GM18520 (cell line): ENCODE data around the gene CCN2.
"Not testable (repeated sequence)": the region's sequence is repeated elsewhere in the genome, so short reads cannot be mapped to it uniquely, and the experiment has no call there.

ENCODE experiments used
- ATAC-seq: cut with Tn5 transposase; IDR thresholded peaks from one replicate; pipeline ENCODE4 v1.9.1; 2021; ENCODE audit not compliant: unreplicated experiment

CCN2 gene

GRCh38 chr6:131946404-131946991 is 4.7 kb downstream of the CCN2 start:
- ATAC-seq, result no peak

GRCh38 chr6:131945971-131946370 is 5.2 kb downstream of the CCN2 start:
- no peak for ATAC-seq

- ATAC-seq, result no peak
Measured at GRCh38 chr6:131937703-131938631, 13.2 kb downstream of the CCN2 start.

GRCh38 chr6:131937226-131937625 is 13.9 kb downstream of the CCN2 start:
- ATAC-seq, result no peak

GRCh38 chr6:131936156-131936555 is 15.0 kb downstream of the CCN2 start:
- ATAC-seq, result no peak

GRCh38 chr6:131931063-131931750 is 20.0 kb downstream of the CCN2 start:
- no peak for ATAC-seq

GRCh38 chr6:131929976-131930375 is 21.2 kb downstream of the CCN2 start:
- no peak for ATAC-seq

GRCh38 chr6:131929264-131929663 is 21.9 kb downstream of the CCN2 start:
- ATAC-seq, result no peak

GRCh38 chr6:131924881-131925474 is 26.2 kb downstream of the CCN2 start:
- ATAC-seq, result no peak

GRCh38 chr6:131923356-131923755 is 27.8 kb downstream of the CCN2 start:
- ATAC-seq, result no peak

- ATAC-seq, result no peak
Measured at GRCh38 chr6:131920656-131921055, 30.5 kb downstream of the CCN2 start.

GRCh38 chr6:131918650-131919355 is 32.4 kb downstream of the CCN2 start:
- no peak for ATAC-seq

GRCh38 chr6:131917763-131918649 is 33.2 kb downstream of the CCN2 start:
- no peak for ATAC-seq

- no peak for ATAC-seq
Measured at GRCh38 chr6:131917318-131917717, 33.9 kb downstream of the CCN2 start.

GRCh38 chr6:131916847-131917246 is 34.3 kb downstream of the CCN2 start:
- ATAC-seq, result no peak

GRCh38 chr6:131916091-131916796 is 34.9 kb downstream of the CCN2 start:
- ATAC-seq, result not testable (repeated sequence)

- ATAC-seq, result no peak
Measured at GRCh38 chr6:131914967-131915751, 36.0 kb downstream of the CCN2 start.

- ATAC-seq, result no peak
Measured at GRCh38 chr6:131914234-131914633, 36.9 kb downstream of the CCN2 start.
